B cell (primary cell): ENCODE data around the gene CEND1. TPM values are rescaled to one million over a fixed set of nuclear protein-coding genes. Genes with fewer than 3 reads are reported as not detected.
A peak's percentile ranks its signal among the peaks of the same experiment; 100 is the strongest.

Experiments used
- ATAC-seq: fragments of 200-7000 bp; cut with Tn5 transposase; one replicate; pipeline ENCODE4 v1.10.0; 2021; ENCODE audit warnings: low read depth, mild to moderate bottlenecking, moderate number of reproducible peaks, moderate library complexity
- CTCF ChIA-PET: fragments of 350-600 bp; sonication (Branson Sonifier 250); formaldehyde crosslinking; loops from one replicate; lab custom pipeline; 2021; ENCODE audit warnings: antibody characterized with exemption, inconsistent platforms; lab: Charles Lee
- POLR2A ChIA-PET: fragments of 350-600 bp; sonication (Branson Sonifier 250); formaldehyde crosslinking; loops from one replicate; lab custom pipeline; 2021; ENCODE audit warnings: antibody characterized with exemption; lab: Charles Lee
- DNase-seq: peaks from one replicate; pipeline ENCODE4 v3.0.0; 2013
- H2AFZ ChIP-seq: 2 replicates; pipeline ENCODE4 v1.6.1; 2012; ENCODE audit warnings: mild to moderate bottlenecking, low read depth, low read length; ENCODE audit not compliant: insufficient read depth, poor library complexity, severe bottlenecking
- H3K27ac ChIP-seq, 2 donors: 1 replicate in 1 of 2; 2 replicates in 1 of 2; pipeline ENCODE4 v1.5.1; 2012 to 2013; ENCODE audit warnings: low read length in 2 of 2, mild to moderate bottlenecking in 2 of 2, moderate library complexity in 1 of 2
- H3K27me3 ChIP-seq, 4 experiments: fragments of 200-600 bp in 1 of 4; sonication (generic) in 1 of 4; replicated peaks in 1 of 4; 1 replicate in 2 of 4; 2 replicates in 2 of 4; pipeline versions ENCODE4 v1.6.1 to v1.7.0; 2013 to 2016; ENCODE audit warnings: low read length in 3 of 4, mild to moderate bottlenecking in 2 of 4, mixed read lengths in 1 of 4, moderate library complexity in 1 of 4; ENCODE audit not compliant: insufficient read depth in 4 of 4, control insufficient read depth in 3 of 4; ENCODE audit errors: control extremely low read depth in 1 of 4
- H3K36me3 ChIP-seq, 2 experiments: replicated peaks in 1 of 2; 1 replicate in 1 of 2; 2 replicates in 1 of 2; pipeline versions ENCODE4 v1.6.1 to v1.7.1; 2013; ENCODE audit warnings: low read length in 1 of 2; ENCODE audit not compliant: insufficient read depth in 2 of 2, control insufficient read depth in 1 of 2; ENCODE audit errors: control extremely low read depth in 1 of 2, extremely low read depth in 1 of 2
- H3K4me1 ChIP-seq, 2 donors: fragments of 200-600 bp in 1 of 2; sonication (generic) in 1 of 2; 1 replicate in 1 of 2; 2 replicates in 1 of 2; pipeline versions ENCODE4 v1.5.1 to v1.6.1; 2013 to 2017; ENCODE audit warnings: low read length in 2 of 2; ENCODE audit not compliant: control insufficient read depth in 2 of 2, insufficient read depth in 2 of 2
- H3K4me2 ChIP-seq: replicated peaks from 2 replicates; pipeline ENCODE3; 2012; ENCODE audit warnings: mild to moderate bottlenecking, low read depth, low read length; ENCODE audit not compliant: poor library complexity, severe bottlenecking
- H3K4me3 ChIP-seq, 5 experiments: fragments of 200-600 bp in 1 of 5; sonication (generic) in 1 of 5; 1 replicate in 3 of 5; 2 replicates in 2 of 5; pipeline versions ENCODE4 v1.5.1 to v1.7.0; 2011 to 2016; ENCODE audit warnings: low read length in 4 of 5, mild to moderate bottlenecking in 4 of 5, low read depth in 2 of 5, control low read depth in 1 of 5, moderate library complexity in 1 of 5; ENCODE audit not compliant: insufficient read depth in 1 of 5; ENCODE audit errors: control extremely low read depth in 1 of 5, extremely low read depth in 1 of 5
- H3K79me2 ChIP-seq: fragments of 200-600 bp; sonication (generic); one replicate; pipeline ENCODE4 v1.6.0; 2016; ENCODE audit warnings: low read length; ENCODE audit not compliant: control insufficient read depth, insufficient read depth
- H3K9ac ChIP-seq: fragments of 200-600 bp; sonication (generic); 2 replicates; pipeline ENCODE4 v1.6.1; 2017; ENCODE audit warnings: mild to moderate bottlenecking, low read length, moderate library complexity
- H3K9me3 ChIP-seq, 3 donors: one replicate each; pipeline versions ENCODE4 v1.6.1 to v1.7.1; 2013; ENCODE audit warnings: low read length in 2 of 3; ENCODE audit not compliant: control insufficient read depth in 2 of 3, insufficient read depth in 1 of 3; ENCODE audit errors: control extremely low read depth in 1 of 3
- H4K20me1 ChIP-seq: 2 replicates; pipeline ENCODE4 v1.6.0; 2012; ENCODE audit warnings: mild to moderate bottlenecking, low read length; ENCODE audit not compliant: insufficient read depth, control insufficient read depth, poor library complexity, severe bottlenecking
- H3K27ac Mint-ChIP-seq: one replicate; pipeline ENCODE4 v1.8.0; 2021; ENCODE audit warnings: mixed read lengths
- H3K27me3 Mint-ChIP-seq: one replicate; pipeline ENCODE4 v1.8.0; 2021; ENCODE audit warnings: mixed read lengths
- H3K4me1 Mint-ChIP-seq: one replicate; pipeline ENCODE4 v1.8.0; 2021; ENCODE audit warnings: mixed read lengths
- H3K4me3 Mint-ChIP-seq: one replicate; pipeline ENCODE4 v1.8.0; 2021; ENCODE audit warnings: mixed read lengths
- H3K9me3 Mint-ChIP-seq: one replicate; pipeline ENCODE4 v1.8.0; 2022; ENCODE audit warnings: mixed read lengths; ENCODE audit not compliant: insufficient read depth
- EZH2 ChIP-seq: IDR thresholded peaks from 2 replicates; pipeline ENCODE4 v1.6.1; 2012; ENCODE audit warnings: borderline replicate concordance, low read depth, mild to moderate bottlenecking, moderate library complexity, low read length; ENCODE audit not compliant: insufficient read depth, poor library complexity, severe bottlenecking
- WGBS: methylation state at CpG from one replicate; pipeline ENCODE4 v1.1.5; 2013; ENCODE audit warnings: missing lambda C conversion rate; ENCODE audit not compliant: insufficient coverage; 5-methylcytosine and 5-hydroxymethylcytosine counted together
- intact Hi-C: fragments of 100-400 bp; cut with micrococcal nuclease; formaldehyde crosslinking; loops from one replicate; pipeline ENCODE4 v1.10.0; 2022
- polyA plus RNA-seq: library from polyadenylated mRNA; depleted of rRNA; stranded (reverse); fragments of >200 nt; gene quantifications from 2 replicates; pipeline ENCODE4 v1.2.3, GENCODE V29; 2012
- total RNA-seq, 2 donors: library from RNA; stranded (reverse); fragments of 120-200 nt in 1 of 2; gene quantifications; 1 replicate in 1 of 2; 2 replicates in 1 of 2; pipeline versions ENCODE4 v1.2.3 to v1.2.4, GENCODE V29; 2013 to 2022
- TF ChIP-seq, protein P1 (sequence below): fragments of 200-600 bp; IDR thresholded peaks from one replicate; pipeline ENCODE4 v1.8.0; 2022; ENCODE audit warnings: antibody characterized with exemption, mild to moderate bottlenecking

Gene CEND1
- total and polyA plus RNA-seq, 2 donors (not counting 1 experiment from before 2014, with no cell fraction given): 0.13 to 0.39 TPM

DNA sequence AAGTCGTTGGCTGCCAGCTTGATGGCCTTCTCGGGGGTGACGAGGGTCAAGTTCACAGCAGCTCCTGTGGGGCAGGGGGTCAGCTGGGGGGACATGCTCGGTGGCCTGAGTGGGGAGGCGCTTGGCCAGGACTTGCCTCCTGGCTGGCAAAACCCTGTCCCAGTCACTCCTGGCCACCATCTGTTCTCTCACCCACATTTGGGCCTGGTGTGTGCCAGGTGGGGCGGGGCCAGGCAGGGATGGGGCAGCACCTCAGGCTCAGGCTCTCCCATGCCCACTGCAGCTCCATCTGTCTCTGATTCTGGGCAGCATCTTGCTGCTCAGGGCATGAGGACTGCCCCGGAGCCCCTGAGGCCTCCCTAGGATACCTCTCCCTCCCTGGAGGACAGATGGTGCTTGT is 3.7 kb upstream of the CEND1 start:
- Histone ChIP-seq H3K36me3 (peaks cover 0 to 7% of the 10 kb centered on the region in 2 experiments), H3K9ac (no peak overlapping the region), H4K20me1 (peaks cover 62% of the 10 kb centered on the region), H2AFZ (no peak overlapping the region), H3K27ac (no peak overlapping the region), H3K4me3 (no peak overlapping the region), H3K79me2 (peaks cover 35% of the 10 kb centered on the region), H3K4me1 (peaks cover 23 to 39% of the 10 kb centered on the region in 2 donors), H3K9me3 (peaks cover 0 to 3% (median 0%) of the 10 kb centered on the region in 3 donors), H3K27me3 (peaks cover 0 to 19% (median 5%) of the 10 kb centered on the region in 4 experiments), H3K4me2 (no peak overlapping the region)
- ATAC-seq (no peak), DNase-seq (no peak)
- peak overlapping the region; percentile 27 for H3K4me3 Mint-ChIP-seq
- POLR2A ChIA-PET: interaction anchor here (1.1 kb wide), 1 partner anchor 49 kb away, joined by 3 read pairs; the partner anchor contains the start of genes POLR2L and TSPAN4
- CTCF ChIA-PET: interaction anchor here (1.0 to 1.2 kb wide), 2 partner anchors 16 to 43 kb away, joined by 3 read pairs; partner anchors contain the start of gene GATD1
- no peaks in the 10 kb centered on the region for H3K9me3 Mint-ChIP-seq
- WGBS: 95% methylated on average over 6 of the region's 7 CpGs
- TF ChIP-seq, protein P1, sequence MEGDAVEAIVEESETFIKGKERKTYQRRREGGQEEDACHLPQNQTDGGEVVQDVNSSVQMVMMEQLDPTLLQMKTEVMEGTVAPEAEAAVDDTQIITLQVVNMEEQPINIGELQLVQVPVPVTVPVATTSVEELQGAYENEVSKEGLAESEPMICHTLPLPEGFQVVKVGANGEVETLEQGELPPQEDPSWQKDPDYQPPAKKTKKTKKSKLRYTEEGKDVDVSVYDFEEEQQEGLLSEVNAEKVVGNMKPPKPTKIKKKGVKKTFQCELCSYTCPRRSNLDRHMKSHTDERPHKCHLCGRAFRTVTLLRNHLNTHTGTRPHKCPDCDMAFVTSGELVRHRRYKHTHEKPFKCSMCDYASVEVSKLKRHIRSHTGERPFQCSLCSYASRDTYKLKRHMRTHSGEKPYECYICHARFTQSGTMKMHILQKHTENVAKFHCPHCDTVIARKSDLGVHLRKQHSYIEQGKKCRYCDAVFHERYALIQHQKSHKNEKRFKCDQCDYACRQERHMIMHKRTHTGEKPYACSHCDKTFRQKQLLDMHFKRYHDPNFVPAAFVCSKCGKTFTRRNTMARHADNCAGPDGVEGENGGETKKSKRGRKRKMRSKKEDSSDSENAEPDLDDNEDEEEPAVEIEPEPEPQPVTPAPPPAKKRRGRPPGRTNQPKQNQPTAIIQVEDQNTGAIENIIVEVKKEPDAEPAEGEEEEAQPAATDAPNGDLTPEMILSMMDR: no peak
- no peak for TF ChIP-seq EZH2
- H3K27ac Mint-ChIP-seq: no peak overlapping the region
- no peaks in the 10 kb centered on the region for H3K27me3 Mint-ChIP-seq
- intact Hi-C loops: loop anchor here (10.0 kb wide), 1 partner anchor 339 kb away; the partner anchor contains the start of gene PTDSS2
- H3K4me1 Mint-ChIP-seq: peaks cover 21% of the 10 kb centered on the region

DNA sequence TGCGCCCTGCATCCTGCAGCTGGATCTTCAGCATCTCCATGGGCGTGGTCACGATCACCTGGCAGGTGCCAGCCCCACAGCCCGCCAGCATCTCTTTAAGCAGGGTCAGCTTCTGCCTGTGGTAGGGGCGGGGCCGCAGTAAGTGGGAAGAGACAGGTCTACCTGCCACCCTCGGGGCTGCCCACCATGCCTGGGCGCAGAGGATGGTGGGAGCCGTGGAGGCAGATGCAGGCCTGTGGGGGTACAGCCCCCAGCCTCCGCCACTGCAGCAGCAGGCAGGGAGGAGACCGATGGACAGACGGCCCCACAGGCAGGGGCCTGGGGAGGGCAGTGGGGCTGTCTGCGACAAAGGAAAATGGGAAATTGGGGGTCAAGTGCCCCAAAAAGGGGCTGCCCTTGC is 3.0 kb upstream of the CEND1 start:
- POLR2A ChIA-PET: interaction anchor here (0.7 kb wide), 1 partner anchor 9 kb away, joined by 3 read pairs; no protein-coding TSS in a partner anchor
- H3K9ac ChIP-seq: no peak overlapping the region
- Mint-ChIP-seq H3K27me3 (no peaks in the 10 kb centered on the region), H3K4me3 (no peak overlapping the region), H3K9me3 (no peaks in the 10 kb centered on the region), H3K4me1 (peaks cover 21% of the 10 kb centered on the region), H3K27ac (no peak overlapping the region)
- ATAC-seq: no peak
- no peak overlapping the region for H3K4me3 ChIP-seq
- intact Hi-C loops: loop anchor here (10.0 kb wide), 1 partner anchor 338 kb away; the partner anchor contains the start of gene PTDSS2
- peaks cover 35% of the 10 kb centered on the region for H3K79me2 ChIP-seq
- H3K27me3 ChIP-seq: peaks cover 0 to 24% (median 5%) of the 10 kb centered on the region in 4 experiments
- H3K36me3 ChIP-seq: peaks cover 0 to 7% of the 10 kb centered on the region in 2 experiments
- H3K4me1 ChIP-seq: peaks cover 27 to 42% of the 10 kb centered on the region in 2 donors
- TF ChIP-seq, protein P1: no peak
- no peak for TF ChIP-seq EZH2
- peaks cover 0 to 3% (median 0%) of the 10 kb centered on the region in 3 donors for H3K9me3 ChIP-seq
- CTCF ChIA-PET: interaction anchor here (1.0 to 1.2 kb wide), 2 partner anchors 15 to 43 kb away, joined by 3 read pairs; partner anchors contain the start of gene GATD1
- H3K27ac ChIP-seq: no peak overlapping the region
- H2AFZ ChIP-seq: no peak overlapping the region
- H4K20me1 ChIP-seq: peaks cover 63% of the 10 kb centered on the region
- no peak overlapping the region for H3K4me2 ChIP-seq
- 94% methylated on average over 13 of the region's 13 CpGs for WGBS
- no peak for DNase-seq
